IPS-11a (cell line): Measurements from ENCODE around the gene PNPLA6.
"Not testable (repeated sequence)": the region's sequence is repeated elsewhere in the genome, so short reads cannot be mapped to it uniquely, and the experiment has no call there.

Experiments used
- H3K4me3 ChIP-seq: one replicate; pipeline ENCODE4 v1.5.1; 2013; ENCODE audit warnings: low read depth, low read length, control low read depth

PNPLA6 gene

DNA sequence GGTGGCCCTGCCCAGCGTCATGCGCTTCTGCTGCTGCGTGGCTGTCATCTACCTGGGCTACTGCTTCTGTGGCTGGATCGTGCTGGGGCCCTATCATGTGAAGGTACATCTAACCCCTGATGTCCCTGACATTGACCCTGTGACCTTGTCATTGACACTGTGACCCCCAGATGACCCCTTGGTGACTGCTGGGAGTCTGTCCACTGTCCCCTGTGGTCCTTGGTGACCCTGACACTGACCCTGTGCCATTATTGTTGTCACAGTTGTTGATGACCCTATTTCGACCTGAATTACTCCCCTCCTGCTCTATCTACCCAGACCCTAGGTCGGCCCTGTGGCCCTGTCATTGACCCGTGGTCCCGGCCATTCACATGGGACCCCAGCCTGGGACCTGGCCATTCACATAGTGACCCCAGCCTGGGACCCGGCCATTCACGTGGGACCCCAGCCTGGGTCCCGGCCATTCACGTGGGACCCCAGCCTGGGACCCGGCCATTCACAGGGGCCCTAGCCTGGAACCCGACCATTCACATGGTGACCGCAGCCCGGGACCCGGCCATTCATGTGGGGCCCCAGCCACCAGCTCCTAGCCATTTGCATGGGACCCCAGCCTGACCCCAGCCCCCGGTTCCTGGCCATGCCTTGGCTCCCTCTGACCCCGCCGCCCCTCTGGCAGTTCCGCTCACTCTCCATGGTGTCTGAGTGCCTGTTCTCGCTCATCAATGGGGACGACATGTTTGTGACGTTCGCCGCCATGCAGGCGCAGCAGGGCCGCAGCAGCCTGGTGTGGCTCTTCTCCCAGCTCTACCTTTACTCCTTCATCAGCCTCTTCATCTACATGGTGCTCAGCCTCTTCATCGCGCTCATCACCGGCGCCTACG is 5.7 kb upstream of the PNPLA6 start:
- H3K4me3 ChIP-seq, result no peak overlapping the region

DNA sequence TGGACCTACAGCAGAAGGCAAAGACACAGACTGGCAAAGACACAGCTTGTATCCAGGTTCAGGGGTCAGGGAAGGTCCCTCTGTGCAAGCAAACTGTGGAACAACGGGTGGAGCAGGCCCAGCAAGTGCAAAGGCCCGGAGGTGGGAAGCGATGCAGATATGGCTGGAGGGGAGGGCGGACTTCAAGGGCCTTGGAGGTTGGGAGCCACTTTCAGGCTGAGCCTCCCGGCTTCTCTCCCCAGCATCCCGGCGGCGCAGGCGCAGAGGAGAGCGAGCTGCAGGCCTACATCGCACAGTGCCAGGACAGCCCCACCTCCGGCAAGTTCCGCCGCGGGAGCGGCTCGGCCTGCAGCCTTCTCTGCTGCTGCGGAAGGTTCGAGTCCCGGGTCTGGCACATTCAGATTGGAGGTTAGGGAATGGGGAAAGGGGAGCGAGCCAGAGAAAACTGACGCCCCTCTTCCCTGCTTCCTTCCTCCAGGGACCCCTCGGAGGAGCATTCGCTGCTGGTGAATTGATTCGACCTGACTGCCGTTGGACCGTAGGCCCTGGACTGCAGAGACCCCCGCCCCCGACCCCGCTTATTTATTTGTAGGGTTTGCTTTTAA is 2.1 kb upstream of the PNPLA6 start:
- peak overlapping the region; percentile 39 for H3K4me3 ChIP-seq

DNA sequence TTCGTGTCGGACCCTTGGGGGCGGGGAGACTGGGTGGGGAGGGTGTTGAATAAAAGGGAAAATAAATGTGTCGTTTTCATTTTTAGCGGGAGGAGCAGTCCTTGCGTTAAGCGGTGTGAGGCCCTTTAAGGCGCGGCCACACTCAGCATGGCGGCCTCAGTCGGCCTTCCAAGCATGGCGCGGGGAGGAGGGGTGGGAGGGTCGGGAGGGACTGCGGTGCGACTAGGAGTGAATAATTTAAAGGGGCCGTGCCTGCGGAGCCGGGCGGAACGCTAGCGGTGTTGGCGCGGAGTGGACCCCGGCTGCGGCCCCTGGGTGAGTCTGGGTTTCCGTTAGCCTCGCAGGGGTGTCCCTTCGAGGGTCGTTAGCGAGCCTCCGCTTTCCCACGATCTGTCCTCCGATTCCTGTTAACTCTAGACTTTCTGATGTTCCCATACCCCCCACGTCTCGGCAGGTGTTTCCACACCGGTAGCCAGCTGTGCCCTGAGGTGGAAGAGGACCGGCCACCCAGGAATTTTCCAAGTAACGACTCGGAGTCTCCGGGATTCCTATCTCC is 1.5 kb upstream of the PNPLA6 start:
- peak overlapping the region; percentile 94 for H3K4me3 ChIP-seq

DNA sequence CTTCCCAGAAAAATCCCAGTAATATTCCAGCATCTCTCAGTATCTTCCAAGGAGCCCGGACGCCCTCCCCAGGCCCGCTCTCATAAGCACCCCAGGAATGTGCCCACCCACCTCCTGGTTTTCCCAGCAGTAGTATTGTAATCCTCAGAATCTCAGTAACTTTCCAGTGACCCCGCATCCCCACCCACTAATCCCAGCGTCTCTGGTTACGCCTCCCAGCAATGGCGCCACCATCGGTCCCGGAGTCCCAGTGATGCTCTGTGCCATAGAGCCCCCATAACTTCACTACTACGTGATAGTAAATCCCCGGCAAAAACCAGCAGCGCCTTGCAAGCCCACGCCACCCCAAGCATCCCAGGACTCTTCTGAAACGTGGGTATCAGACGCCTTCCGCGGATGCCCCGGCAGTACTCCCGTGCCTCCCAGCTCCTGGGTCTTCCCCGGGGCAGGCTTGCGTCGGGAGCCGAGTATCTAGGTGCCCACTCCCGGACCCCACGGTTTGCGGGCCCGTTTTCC is 928 bp upstream of the PNPLA6 start:
- H3K4me3 ChIP-seq, result peak overlapping the region; percentile 94

DNA sequence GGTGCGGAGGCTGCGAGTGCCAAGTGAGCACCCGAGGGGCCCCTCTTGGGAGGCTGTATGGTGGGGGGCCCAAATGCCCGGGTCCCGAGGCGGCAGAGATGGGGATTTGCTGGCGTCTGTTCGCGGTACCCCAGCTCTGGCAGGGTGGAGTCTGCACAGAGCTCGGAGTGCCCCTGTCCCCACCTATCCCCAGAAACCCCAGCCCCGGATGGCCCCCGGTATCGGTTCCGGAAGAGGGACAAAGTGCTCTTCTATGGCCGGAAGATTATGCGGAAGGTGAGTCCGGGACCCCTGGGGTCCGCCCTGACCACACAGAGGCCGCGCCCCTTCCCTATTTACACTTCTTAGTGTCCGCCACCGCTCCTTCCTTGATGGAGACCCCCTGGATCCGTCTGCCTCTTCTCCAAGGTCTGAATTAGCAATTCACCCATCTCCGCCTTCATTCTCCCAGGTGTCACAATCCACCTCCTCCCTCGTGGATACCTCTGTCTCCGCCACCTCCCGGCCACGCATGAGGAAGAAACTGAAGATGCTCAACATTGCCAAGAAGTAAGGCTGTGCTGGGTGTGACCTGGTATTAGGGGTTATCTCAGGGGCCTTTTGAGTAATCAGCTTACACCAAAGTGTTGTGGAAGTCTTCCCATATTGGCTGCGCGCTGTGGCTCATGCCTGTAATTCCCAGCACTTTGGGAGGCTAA is 630 bp downstream of the PNPLA6 start:
- H3K4me3 ChIP-seq, result peak overlapping the region; percentile 94

DNA sequence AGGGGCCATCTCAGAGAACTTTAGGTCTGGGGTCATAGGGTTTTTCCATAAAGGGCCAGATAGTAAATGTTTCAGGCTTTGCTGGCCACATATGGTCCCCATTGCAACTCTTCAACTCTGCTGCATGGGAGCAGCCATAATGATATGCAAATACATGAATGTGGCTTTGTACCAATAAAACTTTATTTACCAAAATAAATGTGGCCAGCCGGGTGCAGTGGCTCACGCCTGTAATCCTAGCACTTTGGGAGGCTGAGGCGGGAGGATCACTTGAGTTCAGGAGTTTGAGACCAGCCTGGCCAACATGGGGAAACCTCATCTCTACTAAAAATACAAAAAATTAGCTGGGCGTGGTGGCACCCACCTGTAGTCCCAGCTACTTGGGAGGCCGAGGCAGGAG is 3.5 kb downstream of the PNPLA6 start:
- H3K4me3 ChIP-seq, result not testable (repeated sequence)

DNA sequence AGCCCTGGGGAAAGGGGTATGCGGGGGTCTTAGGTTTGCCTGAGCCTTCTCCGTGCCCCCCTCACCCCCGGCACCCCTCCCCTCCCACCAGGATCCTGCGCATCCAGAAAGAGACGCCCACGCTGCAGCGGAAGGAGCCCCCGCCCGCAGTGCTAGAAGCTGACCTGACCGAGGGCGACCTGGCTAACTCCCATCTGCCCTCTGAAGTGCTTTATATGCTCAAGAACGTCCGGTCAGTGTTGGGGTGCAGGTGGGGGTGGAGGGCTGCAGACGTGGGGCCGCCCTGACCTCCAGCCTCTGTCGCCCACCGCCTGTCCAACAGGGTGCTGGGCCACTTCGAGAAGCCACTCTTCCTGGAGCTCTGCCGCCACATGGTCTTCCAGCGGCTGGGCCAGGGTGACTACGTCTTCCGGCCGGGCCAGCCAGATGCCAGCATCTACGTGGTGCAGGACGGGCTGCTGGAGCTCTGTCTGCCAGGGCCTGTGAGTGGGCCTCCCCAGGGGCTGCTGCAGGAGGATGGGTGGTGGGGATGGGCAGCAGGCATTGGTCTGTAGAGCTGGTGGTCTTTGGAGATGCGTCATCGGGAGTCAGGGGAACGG is 4.4 kb downstream of the PNPLA6 start:
- H3K4me3 ChIP-seq, result no peak overlapping the region

DNA sequence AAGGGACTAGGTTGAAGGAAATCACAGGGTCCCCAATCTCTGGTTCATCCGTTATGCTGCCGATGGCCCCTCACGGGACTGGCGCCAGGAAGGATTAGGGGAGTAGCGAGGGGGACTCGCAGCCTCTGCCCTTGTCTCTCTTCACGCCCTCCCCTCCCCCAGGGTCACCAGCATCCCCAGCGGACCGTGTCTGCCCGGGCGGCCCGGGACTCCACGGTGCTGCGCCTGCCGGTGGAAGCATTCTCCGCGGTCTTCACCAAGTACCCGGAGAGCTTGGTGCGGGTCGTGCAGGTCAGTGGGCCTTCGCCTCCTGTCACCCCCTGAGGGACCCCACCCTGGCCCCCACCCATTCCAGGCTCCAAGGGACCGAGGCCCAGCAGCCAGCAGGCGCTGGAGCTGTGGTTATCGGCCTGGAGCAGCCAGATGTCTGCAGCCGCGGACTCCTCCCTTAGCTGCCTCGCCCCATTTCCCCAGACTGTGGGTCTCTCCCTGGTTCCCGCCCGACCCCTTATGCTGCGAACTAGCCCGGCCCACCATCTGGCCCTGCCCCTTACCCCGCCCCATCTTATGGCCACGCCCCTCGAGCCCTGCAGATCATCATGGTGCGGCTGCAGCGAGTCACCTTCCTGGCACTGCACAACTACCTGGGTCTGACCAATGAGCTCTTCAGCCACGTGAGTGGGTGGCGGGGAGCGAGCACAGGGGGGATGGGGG is 5.4 kb downstream of the PNPLA6 start:
- no peak overlapping the region for H3K4me3 ChIP-seq

DNA sequence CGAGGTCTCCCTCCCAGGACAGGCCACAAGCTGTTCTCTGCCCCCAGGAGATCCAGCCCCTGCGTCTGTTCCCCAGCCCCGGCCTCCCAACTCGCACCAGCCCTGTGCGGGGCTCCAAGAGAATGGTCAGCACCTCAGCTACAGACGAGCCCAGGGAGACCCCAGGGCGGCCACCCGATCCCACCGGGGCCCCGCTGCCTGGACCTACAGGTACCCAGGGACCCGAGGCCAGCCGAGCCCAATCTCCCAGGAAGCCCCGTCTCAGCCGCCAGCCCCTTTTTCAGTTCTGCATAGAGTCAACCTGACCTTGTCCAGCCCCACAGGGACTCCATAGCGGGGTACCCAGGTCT is 5.9 kb downstream of the PNPLA6 start:
- no peak overlapping the region for H3K4me3 ChIP-seq

DNA sequence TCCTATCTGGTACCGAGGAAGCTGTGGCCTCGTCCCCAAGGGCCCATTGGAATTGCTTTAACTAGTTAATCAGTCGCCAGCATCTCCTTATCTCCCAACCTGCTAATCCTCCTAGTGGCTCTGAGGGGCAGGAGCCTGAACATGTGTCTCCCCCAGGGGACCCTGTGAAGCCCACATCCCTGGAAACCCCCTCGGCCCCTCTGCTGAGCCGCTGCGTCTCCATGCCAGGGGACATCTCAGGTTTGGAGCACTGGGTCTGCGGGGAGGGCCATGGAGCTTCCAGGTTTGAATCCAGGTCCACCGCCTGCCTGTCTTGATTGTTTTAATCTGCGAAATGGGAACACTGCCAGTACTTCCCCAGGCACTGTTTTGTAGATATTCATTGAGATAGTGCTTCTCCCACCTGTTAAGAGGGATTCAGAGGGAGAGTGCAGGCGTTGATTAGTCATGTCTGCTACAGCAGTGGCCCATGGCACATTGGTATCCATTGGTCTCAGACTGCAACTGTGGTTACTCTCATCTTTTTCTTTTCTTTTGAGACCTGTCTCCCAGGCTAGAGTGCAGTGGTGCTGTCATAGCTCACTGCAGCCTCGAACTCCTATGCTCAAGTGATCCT is 6.4 kb downstream of the PNPLA6 start:
- no peak overlapping the region for H3K4me3 ChIP-seq

DNA sequence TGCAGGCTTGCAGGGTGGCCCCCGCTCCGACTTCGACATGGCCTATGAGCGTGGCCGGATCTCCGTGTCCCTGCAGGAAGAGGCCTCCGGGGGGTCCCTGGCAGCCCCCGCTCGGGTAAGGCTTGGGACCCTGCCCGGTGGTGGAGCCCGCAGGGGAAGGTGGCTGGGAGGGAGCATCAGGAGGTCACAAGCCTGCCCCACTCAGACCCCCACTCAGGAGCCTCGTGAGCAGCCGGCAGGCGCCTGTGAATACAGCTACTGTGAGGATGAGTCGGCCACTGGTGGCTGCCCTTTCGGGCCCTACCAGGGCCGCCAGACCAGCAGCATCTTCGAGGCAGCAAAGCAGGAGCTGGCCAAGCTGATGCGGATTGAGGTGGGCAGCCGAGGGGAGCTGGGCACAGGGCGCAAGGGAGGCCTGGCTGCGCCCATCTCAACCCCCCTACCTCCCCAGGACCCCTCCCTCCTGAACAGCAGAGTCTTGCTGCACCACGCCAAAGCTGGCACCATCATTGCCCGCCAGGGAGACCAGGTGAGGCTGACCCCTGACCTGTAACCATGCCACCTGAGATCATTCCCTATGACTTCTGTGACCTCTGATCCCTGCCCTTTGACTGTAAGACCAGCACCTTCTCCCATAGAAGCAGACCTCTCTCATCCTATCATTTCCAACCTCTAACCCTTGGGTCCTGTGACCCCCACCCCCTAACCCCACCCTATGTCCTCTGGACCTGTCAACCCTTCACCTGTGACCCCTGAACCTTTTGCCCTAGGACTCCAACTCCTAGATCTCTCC is 7.2 kb downstream of the PNPLA6 start:
- no peak overlapping the region for H3K4me3 ChIP-seq

DNA sequence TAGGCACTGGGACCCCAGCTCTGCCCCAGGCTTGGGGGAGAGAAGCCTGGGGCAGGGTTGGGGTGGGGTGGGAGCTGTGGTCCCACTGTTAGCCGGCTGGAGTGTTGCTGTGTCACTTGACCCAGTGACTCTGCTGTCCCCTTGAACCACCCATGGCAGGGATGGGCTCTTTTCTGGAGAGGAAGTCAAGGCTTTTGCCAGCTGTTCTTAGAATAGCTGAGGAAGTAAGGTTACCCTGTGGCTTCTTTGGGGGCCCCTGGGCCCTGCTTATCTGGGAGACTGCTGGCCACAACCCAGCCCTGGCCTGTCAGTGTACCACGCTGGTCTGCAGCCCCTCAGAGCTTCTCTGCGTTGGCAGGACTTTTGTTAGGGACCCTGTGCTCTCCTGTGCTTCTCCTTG is 9.1 kb downstream of the PNPLA6 start:
- H3K4me3 ChIP-seq, result no peak overlapping the region

DNA sequence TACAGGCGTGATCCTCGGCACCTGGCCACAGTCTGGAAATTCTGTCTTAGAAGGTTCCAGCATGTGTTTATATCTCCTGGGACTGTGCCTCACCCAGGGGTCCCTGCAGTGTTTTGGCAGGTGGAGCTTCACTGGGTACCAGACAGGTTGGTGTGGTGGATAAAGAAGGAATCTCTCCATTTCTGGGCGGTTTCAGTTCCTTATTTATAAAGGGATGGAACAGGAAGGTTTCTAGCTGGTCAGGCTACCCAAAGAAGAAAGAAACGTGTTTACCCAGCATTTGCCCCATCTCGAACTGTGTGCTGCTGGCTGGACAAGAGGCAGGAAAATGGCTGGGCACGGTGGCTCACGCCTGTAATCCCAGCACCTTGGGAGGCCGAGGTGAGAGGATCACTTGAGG is 9.8 kb downstream of the PNPLA6 start:
- H3K4me3 ChIP-seq, result no peak overlapping the region

DNA sequence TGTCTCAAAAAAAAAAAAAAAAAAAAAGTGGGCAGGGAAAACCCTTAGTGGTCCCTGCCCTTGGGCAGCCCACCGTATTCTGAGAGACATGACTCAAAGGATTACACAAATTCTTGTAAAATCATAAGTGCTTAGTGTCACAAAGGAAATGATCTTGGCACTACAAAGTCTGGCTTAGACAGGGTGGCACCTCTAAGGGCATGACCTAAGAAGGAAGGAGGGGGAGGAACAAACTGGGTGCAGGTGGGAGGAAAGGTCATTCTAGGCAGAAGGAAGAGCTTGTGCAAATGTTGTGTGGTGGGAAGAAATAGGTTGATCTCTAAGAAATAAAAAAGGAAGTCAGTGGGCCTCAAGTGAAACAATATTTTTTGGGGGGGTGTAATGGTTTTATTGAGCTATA is 10.4 kb downstream of the PNPLA6 start:
- H3K4me3 ChIP-seq, result no peak overlapping the region

DNA sequence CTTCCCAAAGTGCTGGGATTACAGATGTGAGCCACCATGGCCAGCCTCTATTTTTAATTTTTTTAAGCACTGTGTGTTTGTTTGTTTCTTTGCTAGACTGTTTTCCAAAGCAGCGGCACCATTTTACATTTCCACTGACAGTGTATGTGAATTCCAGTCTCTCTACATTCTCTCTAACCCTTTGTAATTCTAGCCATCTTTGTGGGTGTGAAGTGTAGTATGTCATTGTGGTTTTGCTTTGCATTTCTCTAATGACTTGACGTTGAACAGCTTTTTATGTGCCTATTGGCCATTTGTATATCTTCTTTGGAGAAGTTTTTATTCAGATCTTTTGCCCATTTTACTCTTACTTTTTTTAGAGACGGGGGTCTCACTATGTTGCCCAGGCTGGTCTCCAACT is 11.6 kb downstream of the PNPLA6 start:
- H3K4me3 ChIP-seq, result no peak overlapping the region

DNA sequence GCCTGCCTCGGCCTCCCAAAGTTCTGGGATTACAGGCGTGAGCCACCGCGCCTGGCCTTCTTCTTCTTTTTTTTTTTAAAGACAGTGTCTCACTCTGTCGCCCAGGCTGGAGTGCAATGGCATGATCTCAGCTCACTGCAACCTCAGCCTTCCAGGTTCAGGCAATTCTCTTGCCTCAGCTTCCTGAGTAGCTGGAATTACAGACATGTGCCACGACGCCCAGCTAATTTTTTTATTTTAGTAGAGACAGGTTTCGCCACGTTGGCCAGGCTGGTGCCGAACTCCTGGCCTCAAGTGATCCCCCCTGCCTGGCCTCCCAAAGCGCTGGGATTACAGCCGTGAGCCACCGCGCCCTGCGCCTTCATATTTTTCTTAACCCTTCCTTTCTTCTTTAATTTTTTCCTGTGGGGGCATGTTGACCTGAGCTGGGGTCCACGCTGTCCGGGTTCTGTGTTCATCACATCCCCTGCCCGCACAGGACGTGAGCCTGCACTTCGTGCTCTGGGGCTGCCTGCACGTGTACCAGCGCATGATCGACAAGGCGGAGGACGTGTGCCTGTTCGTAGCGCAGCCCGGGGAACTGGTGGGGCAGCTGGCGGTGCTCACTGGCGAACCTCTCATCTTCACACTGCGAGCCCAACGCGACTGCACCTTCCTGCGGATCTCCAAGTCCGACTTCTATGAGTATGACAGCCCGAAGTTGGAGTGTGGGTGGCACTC is 14.1 kb downstream of the PNPLA6 start:
- H3K4me3 ChIP-seq, result no peak overlapping the region

DNA sequence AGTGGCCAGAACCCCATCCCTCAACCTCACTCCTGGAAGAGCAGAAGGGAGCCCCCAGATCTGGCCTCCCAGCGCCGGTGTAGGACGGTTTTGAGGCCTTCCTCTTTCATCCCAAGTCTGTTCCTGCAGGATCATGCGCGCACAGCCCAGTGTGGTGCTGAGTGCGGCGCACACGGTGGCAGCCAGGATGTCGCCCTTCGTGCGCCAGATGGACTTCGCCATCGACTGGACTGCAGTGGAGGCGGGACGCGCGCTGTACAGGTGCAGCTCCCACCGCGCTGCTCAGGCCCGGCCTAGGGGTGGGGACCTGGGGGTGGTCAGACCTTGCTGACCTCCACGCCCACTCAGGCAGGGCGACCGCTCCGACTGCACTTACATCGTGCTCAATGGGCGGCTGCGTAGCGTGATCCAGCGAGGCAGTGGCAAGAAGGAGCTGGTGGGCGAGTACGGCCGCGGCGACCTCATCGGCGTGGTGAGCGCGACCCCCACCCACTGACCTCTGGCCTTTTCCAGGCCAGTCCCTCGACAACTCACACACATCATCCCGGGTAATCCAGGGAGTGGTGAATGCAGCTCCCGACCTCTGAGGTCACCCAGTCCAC is 14.8 kb downstream of the PNPLA6 start:
- no peak overlapping the region for H3K4me3 ChIP-seq
